Endothelial cell of umbilical vein (primary cell): ENCODE results near the gene DNAL1.

Experiments
- CTCF ChIP-seq, 2 donors: IDR thresholded peaks; 1 replicate in 1 of 2; 2 replicates in 1 of 2; pipeline ENCODE4 v1.5.1; 2011; ENCODE audit warnings: low read length in 2 of 2, mild to moderate bottlenecking in 2 of 2, moderate library complexity in 2 of 2, control low read depth in 1 of 2, inconsistent platforms in 1 of 2, low read depth in 1 of 2; ENCODE audit not compliant: insufficient read depth in 1 of 2; ENCODE audit errors: extremely low read depth in 1 of 2
- EZH2 ChIP-seq: IDR thresholded peaks from 2 replicates; pipeline ENCODE4 v1.6.1; 2012; ENCODE audit warnings: borderline replicate concordance, low read depth, mild to moderate bottlenecking, moderate library complexity, low read length, inconsistent platforms; ENCODE audit not compliant: severe bottlenecking
- JUN ChIP-seq: IDR thresholded peaks from 2 replicates; pipeline ENCODE4 v1.6.1; 2011; ENCODE audit warnings: borderline replicate concordance, low read depth; ENCODE audit not compliant: insufficient read length, insufficient read depth
- MAX ChIP-seq: IDR thresholded peaks from 2 replicates; pipeline ENCODE4 v1.6.1; 2011; ENCODE audit not compliant: insufficient read depth, insufficient read length
- MYC ChIP-seq: IDR thresholded peaks from one replicate; pipeline ENCODE4 v1.6.1; 2011; ENCODE audit warnings: mild to moderate bottlenecking, low read depth, low read length
- POLR2A ChIP-seq: IDR thresholded peaks from 2 replicates; pipeline ENCODE4 v1.6.1; 2012; ENCODE audit warnings: low read depth, mild to moderate bottlenecking, control low read depth, low read length
- POLR2AphosphoS5 ChIP-seq: IDR thresholded peaks from 2 replicates; pipeline ENCODE4 v1.6.1; 2012; ENCODE audit warnings: low read depth, mild to moderate bottlenecking, control low read depth, low read length, moderate library complexity; ENCODE audit not compliant: insufficient read depth

- TF ChIP-seq CTCF (IDR thresholded peaks at IDR 0.05; ENCODE audit: extremely low read depth in 1 of 2, insufficient read depth in 1 of 2, low read depth in 1 of 2, low read length in 2 of 2): no peak
- TF ChIP-seq EZH2: no peak
- no peak for TF ChIP-seq POLR2A
- no peak for TF ChIP-seq MYC
- TF ChIP-seq MAX: no peak
- no peak for TF ChIP-seq POLR2AphosphoS5
- no peak for TF ChIP-seq JUN
Measured at GRCh38 chr14:73717266-73717665, 72.5 kb downstream of the DNAL1 start.
